ENCODE results near the gene MIGA1. TPM values are rescaled to one million over a fixed set of nuclear protein-coding genes. Genes with fewer than 3 reads are reported as not detected.

Gene MIGA1
- total RNA-seq, 6 experiments from 2014 or later: 17.8 to 23.4 (median 21.4) TPM

GRCh38 chr1:77841574-77841973 lies 62.1 kb downstream of the MIGA1 start:
- Mint-ChIP-seq H3K27ac (peak overlapping the region; percentile 65; the same call in 1 of the 2 replicates), H3K36me3 (ENCODE audit: low read depth) (no peaks in the 10 kb centered on the region), H3K27me3 (ENCODE audit: insufficient read depth) (no peaks in the 10 kb centered on the region; the same call in 1 of the 2 replicates), H3K9me3 (no peaks in the 10 kb centered on the region), H3K4me1 (ENCODE audit: low read depth) (peaks cover 19% of the 10 kb centered on the region), H3K4me3 (peak overlapping the region; percentile 63)
- DNase-seq: no peak
- TF ChIP-seq CTCF (IDR thresholded peaks at IDR 0.05): no peak

GRCh38 chr1:77845951-77846350 lies 66.5 kb downstream of the MIGA1 start:
- Mint-ChIP-seq H3K36me3 (ENCODE audit: low read depth) (no peaks in the 10 kb centered on the region), H3K9me3 (no peaks in the 10 kb centered on the region), H3K27ac (no peak overlapping the region), H3K4me1 (ENCODE audit: low read depth) (peaks cover 10% of the 10 kb centered on the region), H3K4me3 (no peak overlapping the region), H3K27me3 (ENCODE audit: insufficient read depth) (no peaks in the 10 kb centered on the region; the same call in 1 of the 2 replicates)
- DNase-seq: no peak
- TF ChIP-seq CTCF (IDR thresholded peaks at IDR 0.05): no peak

- no peaks in the 10 kb centered on the region for H3K9me3 Mint-ChIP-seq
- no peak overlapping the region for H3K4me3 Mint-ChIP-seq
- no peak overlapping the region for H3K27ac Mint-ChIP-seq
- no peak for DNase-seq
- H3K36me3 Mint-ChIP-seq (ENCODE audit: low read depth): no peaks in the 10 kb centered on the region
- H3K4me1 Mint-ChIP-seq (ENCODE audit: low read depth): peaks cover 2% of the 10 kb centered on the region
- no peaks in the 10 kb centered on the region for H3K27me3 Mint-ChIP-seq (ENCODE audit: insufficient read depth)
- TF ChIP-seq CTCF (IDR thresholded peaks at IDR 0.05): no peak
These were observed 67.5 kb downstream of the MIGA1 start for GRCh38 chr1:77846966-77847365.

GRCh38 chr1:77847621-77848080 lies 68.2 kb downstream of the MIGA1 start:
- Mint-ChIP-seq H3K4me1 (ENCODE audit: low read depth) (no peaks in the 10 kb centered on the region), H3K4me3 (no peak overlapping the region), H3K9me3 (no peaks in the 10 kb centered on the region), H3K27me3 (ENCODE audit: insufficient read depth) (no peaks in the 10 kb centered on the region), H3K27ac (no peak overlapping the region), H3K36me3 (ENCODE audit: low read depth) (no peaks in the 10 kb centered on the region)
- no peak for DNase-seq
- no peak for TF ChIP-seq CTCF (IDR thresholded peaks at IDR 0.05)

- no peak for TF ChIP-seq CTCF (IDR thresholded peaks at IDR 0.05)
- Mint-ChIP-seq H3K27ac (no peak overlapping the region), H3K36me3 (ENCODE audit: low read depth) (peaks cover 19% of the 10 kb centered on the region), H3K4me1 (ENCODE audit: low read depth) (peaks cover 4% of the 10 kb centered on the region; the same call in 1 of the 2 replicates), H3K4me3 (no peak overlapping the region), H3K9me3 (peaks cover 4% of the 10 kb centered on the region), H3K27me3 (ENCODE audit: insufficient read depth) (no peaks in the 10 kb centered on the region)
- no peak for DNase-seq
These were observed 70.6 kb downstream of the MIGA1 start for GRCh38 chr1:77850082-77850481.

- no peak for TF ChIP-seq CTCF (IDR thresholded peaks at IDR 0.05)
- Mint-ChIP-seq H3K4me1 (ENCODE audit: low read depth) (peaks cover 40% of the 10 kb centered on the region), H3K27me3 (ENCODE audit: insufficient read depth) (no peaks in the 10 kb centered on the region; the same call in 1 of the 2 replicates), H3K9me3 (peaks cover 30% of the 10 kb centered on the region), H3K4me3 (no peak overlapping the region), H3K27ac (no peak overlapping the region), H3K36me3 (ENCODE audit: low read depth) (peaks cover 49% of the 10 kb centered on the region)
- DNase-seq: no peak
These were observed 78.1 kb downstream of the MIGA1 start for GRCh38 chr1:77857552-77857951.
